Stimulated activated CD8-positive, alpha-beta memory T cell treated with anti-CD3 and anti-CD28 coated beads, Interleukin-15, amount 100 ng/mL, for 1 hour (primary cell): ENCODE measurements around the gene SHOC1.
"Not testable (repeated sequence)": the region's sequence is repeated elsewhere in the genome, so short reads cannot be mapped to it uniquely, and the experiment has no call there.

Source experiments
- DNase-seq: peaks from one replicate; pipeline ENCODE4 v3.0.0-alpha.2; 2020; ENCODE audit warnings: low read depth

SHOC1 gene

GRCh38 chr9:111794835-111795556 lies at the start of gene SHOC1:
SHOC1 (minus strand) TSS chr9:111794937; CDS start chr9:111791418, 3,519 bp downstream.
- DNase-seq, result no peak

- no peak for DNase-seq
These were observed 49.2 kb upstream of the SHOC1 start for GRCh38 chr9:111843971-111844370.

- DNase-seq, result no peak
These were observed 47.6 kb upstream of the SHOC1 start for GRCh38 chr9:111842313-111842712.

- no peak for DNase-seq
These were observed 45.7 kb upstream of the SHOC1 start for GRCh38 chr9:111840442-111840841.

- no peak for DNase-seq
These were observed 45.2 kb upstream of the SHOC1 start for GRCh38 chr9:111839987-111840386.

- no peak for DNase-seq
These were observed 44.6 kb upstream of the SHOC1 start for GRCh38 chr9:111839387-111839786.

- DNase-seq, result no peak
These were observed 43.7 kb upstream of the SHOC1 start for GRCh38 chr9:111838439-111838838.

GRCh38 chr9:111836311-111836710 lies 41.6 kb upstream of the SHOC1 start:
- DNase-seq, result no peak

- DNase-seq, result no peak
These were observed 39.2 kb upstream of the SHOC1 start for GRCh38 chr9:111833941-111834340.

- no peak for DNase-seq
These were observed 37.7 kb upstream of the SHOC1 start for GRCh38 chr9:111832449-111832848.

GRCh38 chr9:111831371-111832108 lies 36.8 kb upstream of the SHOC1 start:
- no peak for DNase-seq

GRCh38 chr9:111828193-111828592 lies 33.5 kb upstream of the SHOC1 start:
- no peak for DNase-seq

- DNase-seq, result no peak
These were observed 30.9 kb upstream of the SHOC1 start for GRCh38 chr9:111825468-111826145.

- no peak for DNase-seq
These were observed 26.3 kb upstream of the SHOC1 start for GRCh38 chr9:111821006-111821528.

- DNase-seq, result no peak
These were observed 24.6 kb upstream of the SHOC1 start for GRCh38 chr9:111819360-111819759.

- DNase-seq, result no peak
These were observed 20.7 kb upstream of the SHOC1 start for GRCh38 chr9:111815285-111816070.

GRCh38 chr9:111812337-111812736 lies 17.6 kb upstream of the SHOC1 start:
- no peak for DNase-seq

- DNase-seq, result no peak
These were observed 16.2 kb upstream of the SHOC1 start for GRCh38 chr9:111810908-111811307.

GRCh38 chr9:111810415-111810814 lies 15.7 kb upstream of the SHOC1 start:
- not testable (repeated sequence) for DNase-seq

GRCh38 chr9:111807197-111807596 lies 12.5 kb upstream of the SHOC1 start:
- DNase-seq, result no peak

GRCh38 chr9:111806259-111806658 lies 11.5 kb upstream of the SHOC1 start:
- no peak for DNase-seq

GRCh38 chr9:111805830-111806241 lies 11.1 kb upstream of the SHOC1 start:
- DNase-seq, result no peak
